Loucy (cell line): ENCODE results near the gene HOXD11.

Experiments
- H2AFZ ChIP-seq: fragments of 200-600 bp; sonication (generic); 2 replicates; pipeline ENCODE4 v1.6.0; 2016; ENCODE audit warnings: antibody characterized with exemption, mild to moderate bottlenecking, low read length, moderate library complexity
- H3F3A ChIP-seq: fragments of 200-600 bp; 2 replicates; pipeline ENCODE4 v1.6.0; 2016; ENCODE audit warnings: antibody characterized with exemption, low read depth, mild to moderate bottlenecking
- H3K27me3 ChIP-seq: fragments of 200-600 bp; sonication (generic); 2 replicates; pipeline ENCODE4 v1.6.1; 2014; ENCODE audit warnings: low read length, mild to moderate bottlenecking; ENCODE audit not compliant: insufficient read depth, poor library complexity, severe bottlenecking
- H3K36me3 ChIP-seq: fragments of 200-600 bp; sonication (generic); 2 replicates; pipeline ENCODE4 v1.6.1; 2016; ENCODE audit warnings: low read length; ENCODE audit not compliant: insufficient read depth
- H3K4me1 ChIP-seq: fragments of 200-600 bp; sonication (generic); 2 replicates; pipeline ENCODE4 v1.5.1; 2014; ENCODE audit warnings: low read length, mild to moderate bottlenecking; ENCODE audit not compliant: insufficient read depth, poor library complexity, severe bottlenecking
- H3K4me2 ChIP-seq: fragments of 200-600 bp; sonication (generic); 2 replicates; pipeline ENCODE4 v1.6.0; 2014; ENCODE audit warnings: antibody characterized with exemption, low read length, low read depth, mild to moderate bottlenecking; ENCODE audit not compliant: poor library complexity, severe bottlenecking
- H3K4me3 ChIP-seq: fragments of 200-600 bp; sonication (generic); 2 replicates; pipeline ENCODE4 v1.5.1; 2014; ENCODE audit warnings: low read length, mild to moderate bottlenecking, mixed read lengths; ENCODE audit not compliant: poor library complexity, severe bottlenecking
- H3K79me2 ChIP-seq: fragments of 200-600 bp; sonication (generic); 2 replicates; pipeline ENCODE4 v1.6.1; 2014; ENCODE audit warnings: low read length; ENCODE audit not compliant: insufficient read depth
- H3K9ac ChIP-seq: fragments of 200-600 bp; sonication (generic); 2 replicates; pipeline ENCODE4 v1.6.0; 2014; ENCODE audit warnings: mild to moderate bottlenecking, low read depth, low read length, moderate library complexity; ENCODE audit not compliant: poor library complexity, severe bottlenecking
- H3K9me2 ChIP-seq: fragments of 200-600 bp; sonication (generic); replicated peaks from 2 replicates; pipeline ENCODE4 v1.6.1; 2016; ENCODE audit warnings: low read depth, low read length, mixed read lengths
- H3K9me3 ChIP-seq: fragments of 200-600 bp; sonication (generic); 2 replicates; pipeline ENCODE4 v1.6.1; 2014; ENCODE audit warnings: mild to moderate bottlenecking, antibody characterized with exemption, low read length, low read depth; ENCODE audit not compliant: insufficient read depth
- H4K20me1 ChIP-seq: fragments of 200-600 bp; sonication (generic); 2 replicates; pipeline ENCODE4 v1.6.0; 2014; ENCODE audit warnings: antibody characterized with exemption, low read length, mild to moderate bottlenecking; ENCODE audit not compliant: insufficient read depth, poor library complexity, severe bottlenecking
- CTCF ChIP-seq: fragments of 200-600 bp; sonication (generic); conservative IDR thresholded peaks from 2 replicates; pipeline ENCODE4 v1.5.1; 2014; ENCODE audit warnings: mild to moderate bottlenecking, antibody characterized with exemption, low read length
- EZH2phosphoT487 ChIP-seq: fragments of 200-600 bp; IDR thresholded peaks from 2 replicates; pipeline ENCODE4 v1.6.1; 2018; ENCODE audit warnings: antibody characterized with exemption, mild to moderate bottlenecking, moderate library complexity, borderline replicate concordance

The HOXD11 gene

DNA sequence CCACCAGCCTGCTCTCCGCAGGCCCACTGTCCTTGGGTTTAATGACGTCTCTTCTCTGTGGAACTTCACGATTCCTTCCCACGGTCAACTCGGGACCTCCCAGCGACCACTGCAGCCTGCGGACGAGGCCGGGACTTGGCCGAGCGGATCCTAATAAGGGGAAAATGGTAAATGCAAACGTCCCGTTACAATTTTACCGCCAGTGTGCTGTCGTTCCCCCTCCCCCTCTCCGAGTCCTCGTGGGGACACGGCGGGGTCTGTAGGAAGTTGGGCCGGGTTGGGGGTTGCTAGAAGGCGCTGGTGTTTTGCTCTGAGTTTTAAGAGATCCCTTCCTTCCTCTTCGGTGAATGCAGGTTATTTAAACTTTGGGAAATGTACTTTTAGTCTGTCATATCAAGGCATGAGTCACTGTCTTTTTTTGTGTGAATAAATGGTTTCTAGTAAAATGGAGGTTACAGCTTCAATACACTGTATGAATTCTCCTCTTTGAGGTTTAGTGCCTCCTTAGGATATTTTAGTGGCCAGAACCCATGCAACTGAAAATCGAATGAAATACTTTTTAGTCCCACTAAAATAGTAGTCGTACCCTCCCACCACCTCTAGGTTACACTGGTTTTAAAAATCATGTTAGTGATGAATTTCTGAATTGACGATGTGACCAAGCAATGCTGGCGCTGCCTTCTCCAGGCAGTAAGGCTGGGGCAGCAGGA, 2.3 kb downstream of the HOXD11 start:
- peaks cover 29% of the 10 kb centered on the region for H3K27me3 ChIP-seq
- H4K20me1 ChIP-seq: no peaks in the 10 kb centered on the region
- no peak overlapping the region for H3K9ac ChIP-seq
- H3K4me3 ChIP-seq: no peak overlapping the region
- no peak overlapping the region for H2AFZ ChIP-seq
- no peak for TF ChIP-seq EZH2phosphoT487
- TF ChIP-seq CTCF: no peak
- H3K4me2 ChIP-seq: no peak overlapping the region
- no peaks in the 10 kb centered on the region for H3K36me3 ChIP-seq
- H3K9me3 ChIP-seq: no peaks in the 10 kb centered on the region
- H3F3A ChIP-seq: 0 out of 2 replicates have a peak, but pooled peaks cover under 1% of the 10 kb centered on the region
- H3K9me2 ChIP-seq: no peaks in the 10 kb centered on the region
- peaks cover 2% of the 10 kb centered on the region for H3K4me1 ChIP-seq
- no peaks in the 10 kb centered on the region for H3K79me2 ChIP-seq

- Histone ChIP-seq H3K4me2 (no peak overlapping the region), H3K27me3 (peaks cover 34% of the 10 kb centered on the region), H3K9ac (no peak overlapping the region), H3K4me1 (no peaks in the 10 kb centered on the region), H3K36me3 (no peaks in the 10 kb centered on the region), H4K20me1 (no peaks in the 10 kb centered on the region), H3K4me3 (no peak overlapping the region), H3K79me2 (no peaks in the 10 kb centered on the region), H2AFZ (no peak overlapping the region), H3F3A (0 out of 2 replicates have a peak, but pooled peaks cover 4% of the 10 kb centered on the region), H3K9me3 (no peaks in the 10 kb centered on the region), H3K9me2 (no peaks in the 10 kb centered on the region)
- TF ChIP-seq CTCF (no peak), EZH2phosphoT487 (no peak)
Measured at GRCh38 chr2:176109946-176110345, 2.9 kb downstream of the HOXD11 start.

DNA sequence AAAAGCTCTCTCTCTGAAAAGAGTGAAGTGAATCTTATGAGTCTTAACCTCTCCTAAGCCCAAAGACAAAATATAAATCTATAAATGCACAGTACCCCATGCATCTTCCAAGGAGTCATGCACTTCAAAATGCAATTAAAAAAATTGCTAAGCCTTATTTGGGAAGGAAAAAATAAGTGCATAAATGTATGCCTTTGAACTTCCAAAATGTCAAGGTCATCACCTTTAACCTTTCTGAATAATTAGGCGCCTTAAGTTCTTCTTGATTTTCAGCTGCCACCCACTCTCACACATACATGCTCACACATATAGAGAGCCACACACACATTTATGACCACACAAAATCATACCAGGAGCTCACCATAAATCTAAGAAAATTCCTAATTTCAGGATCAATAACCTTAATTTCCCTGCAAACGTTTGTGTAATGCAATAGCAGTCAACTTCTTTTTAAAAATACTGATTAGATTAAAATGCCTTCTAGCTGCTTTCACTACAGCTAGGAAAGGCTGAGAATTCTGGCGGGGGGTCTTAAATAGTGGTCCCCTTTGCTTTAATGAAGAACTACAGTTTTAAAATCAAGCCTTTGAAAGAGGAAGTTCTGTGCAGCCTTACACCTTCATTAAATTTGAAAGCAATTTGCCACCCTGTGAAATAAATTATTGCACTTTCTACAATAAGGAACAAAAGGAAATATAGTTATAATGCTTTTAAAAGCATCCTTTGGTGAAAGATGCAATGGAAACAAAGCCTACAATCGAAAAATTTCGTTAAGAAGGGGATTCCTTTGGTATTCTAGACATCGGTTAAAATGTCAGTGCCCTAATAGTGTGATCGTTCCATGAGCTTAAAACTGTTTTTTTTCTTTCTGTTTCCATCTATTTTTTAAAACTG, 3.6 kb downstream of the HOXD11 start:
- Histone ChIP-seq H3K4me1 (peaks cover 7% of the 10 kb centered on the region), H3K79me2 (no peaks in the 10 kb centered on the region), H3K9me3 (no peaks in the 10 kb centered on the region), H4K20me1 (no peaks in the 10 kb centered on the region), H3K9me2 (no peaks in the 10 kb centered on the region), H3K36me3 (no peaks in the 10 kb centered on the region), H3K9ac (no peak overlapping the region), H3K27me3 (peaks cover 40% of the 10 kb centered on the region), H3K4me3 (no peak overlapping the region), H3F3A (0 out of 2 replicates have a peak, but pooled peaks cover 4% of the 10 kb centered on the region), H2AFZ (no peak overlapping the region), H3K4me2 (no peak overlapping the region)
- TF ChIP-seq CTCF (no peak), EZH2phosphoT487 (no peak)
